MM.1S (cell line): ENCODE measurements around the gene PPM1M.

Source experiments
- DNase-seq: peaks from one replicate; pipeline ENCODE4 v3.0.0-alpha.2; 2015
- H2AFZ ChIP-seq: fragments of 300-600 bp; sonication (generic); 2 replicates; pipeline ENCODE4 v1.6.0; 2016; ENCODE audit warnings: antibody characterized with exemption, low read length
- H3F3A ChIP-seq: fragments of 300-600 bp; sonication (generic); 2 replicates; pipeline ENCODE4 v1.6.1; 2016; ENCODE audit warnings: mild to moderate bottlenecking, antibody characterized with exemption, low read length, moderate library complexity, mixed read lengths; ENCODE audit not compliant: insufficient read depth
- H3K27ac ChIP-seq: fragments of 300-600 bp; sonication (generic); 2 replicates; pipeline ENCODE4 v1.5.1; 2016; ENCODE audit warnings: mild to moderate bottlenecking, low read length
- H3K27me3 ChIP-seq: fragments of 300-600 bp; sonication (generic); replicated peaks from 2 replicates; pipeline ENCODE4 v1.6.0; 2016; ENCODE audit warnings: low read length; ENCODE audit not compliant: insufficient read depth
- H3K36me3 ChIP-seq: fragments of 300-600 bp; sonication (generic); replicated peaks from 2 replicates; pipeline ENCODE4 v1.6.1; 2016; ENCODE audit warnings: mild to moderate bottlenecking, low read length, mixed read lengths; ENCODE audit not compliant: insufficient read depth
- H3K4me1 ChIP-seq: fragments of 300-600 bp; sonication (generic); 2 replicates; pipeline ENCODE4 v1.6.1; 2016; ENCODE audit warnings: low read length, mixed read lengths
- H3K4me2 ChIP-seq: fragments of 300-600 bp; sonication (generic); 2 replicates; pipeline ENCODE4 v1.6.0; 2016; ENCODE audit warnings: low read depth, low read length
- H3K4me3 ChIP-seq: fragments of 300-600 bp; sonication (generic); 2 replicates; pipeline ENCODE4 v1.5.1; 2016; ENCODE audit warnings: low read length, mixed read lengths
- H3K79me2 ChIP-seq: fragments of 300-600 bp; sonication (generic); 2 replicates; pipeline ENCODE4 v1.6.1; 2016; ENCODE audit warnings: mixed run types, low read length, mixed read lengths
- H3K9ac ChIP-seq: fragments of 300-600 bp; sonication (generic); 2 replicates; pipeline ENCODE4 v1.6.1; 2016; ENCODE audit warnings: low read length, mixed read lengths
- H3K9me2 ChIP-seq: fragments of 300-600 bp; sonication (generic); replicated peaks from 2 replicates; pipeline ENCODE4 v1.6.1; 2016; ENCODE audit warnings: mild to moderate bottlenecking, low read length, mixed read lengths; ENCODE audit not compliant: insufficient read depth
- H3K9me3 ChIP-seq: fragments of 300-600 bp; sonication (generic); replicated peaks from 2 replicates; pipeline ENCODE4 v1.6.1; 2016; ENCODE audit warnings: mild to moderate bottlenecking, low read length, mixed read lengths; ENCODE audit not compliant: insufficient read depth
- H4K20me1 ChIP-seq: fragments of 300-600 bp; sonication (generic); 2 replicates; pipeline ENCODE4 v1.6.1; 2016; ENCODE audit warnings: mild to moderate bottlenecking, low read length, moderate library complexity, mixed read lengths; ENCODE audit not compliant: insufficient read depth
- CTCF ChIP-seq: fragments of 300-600 bp; sonication (generic); IDR thresholded peaks from 2 replicates; pipeline ENCODE4 v1.5.1; 2016; ENCODE audit warnings: antibody characterized with exemption, low read length, mixed read lengths
- EZH2 ChIP-seq: fragments of 300-600 bp; sonication (generic); optimal IDR thresholded peaks from 2 replicates; pipeline ENCODE3; 2017; ENCODE audit warnings: low read depth, mild to moderate bottlenecking, antibody characterized with exemption, low read length, mixed read lengths
- EZH2phosphoT487 ChIP-seq: fragments of 300-600 bp; sonication (generic); IDR thresholded peaks from 2 replicates; pipeline ENCODE4 v1.6.1; 2018; ENCODE audit warnings: antibody characterized with exemption, low read length

Gene PPM1M

GRCh38 chr3:52298149-52299098, 52.9 kb downstream of the PPM1M start:
- Histone ChIP-seq H2AFZ (no peak overlapping the region), H3K27me3 (no peaks in the 10 kb centered on the region), H3F3A (no peaks in the 10 kb centered on the region), H3K9ac (no peak overlapping the region), H3K4me2 (no peak overlapping the region), H3K4me1 (no peaks in the 10 kb centered on the region), H3K9me3 (no peaks in the 10 kb centered on the region), H3K9me2 (no peaks in the 10 kb centered on the region), H3K4me3 (no peak overlapping the region), H3K79me2 (no peaks in the 10 kb centered on the region), H4K20me1 (no peaks in the 10 kb centered on the region; the same call in 1 of the 2 replicates), H3K36me3 (no peaks in the 10 kb centered on the region), H3K27ac (no peak overlapping the region)
- TF ChIP-seq CTCF (no peak), EZH2 (no peak)
- no peak for DNase-seq

- H3F3A ChIP-seq = no peaks in the 10 kb centered on the region
- no peak overlapping the region for H3K9ac ChIP-seq
- H3K4me1 ChIP-seq = no peaks in the 10 kb centered on the region
- TF ChIP-seq CTCF (no peak), EZH2phosphoT487 (no peak), EZH2 (no peak)
- no peak overlapping the region for H2AFZ ChIP-seq
- H3K4me3 ChIP-seq = no peak overlapping the region
- H3K79me2 ChIP-seq = no peaks in the 10 kb centered on the region
- no peak for DNase-seq
- no peaks in the 10 kb centered on the region for H3K9me3 ChIP-seq
- H3K27ac ChIP-seq = no peak overlapping the region
- H4K20me1 ChIP-seq = no peaks in the 10 kb centered on the region; the same call in 1 of the 2 replicates
- H3K27me3 ChIP-seq = no peaks in the 10 kb centered on the region
- no peaks in the 10 kb centered on the region for H3K9me2 ChIP-seq
- H3K36me3 ChIP-seq = no peaks in the 10 kb centered on the region
- no peak overlapping the region for H3K4me2 ChIP-seq
Observed at GRCh38 chr3:52299247-52299878, 53.8 kb downstream of the PPM1M start.
